ENCODE results near the gene RARG.

DNA sequence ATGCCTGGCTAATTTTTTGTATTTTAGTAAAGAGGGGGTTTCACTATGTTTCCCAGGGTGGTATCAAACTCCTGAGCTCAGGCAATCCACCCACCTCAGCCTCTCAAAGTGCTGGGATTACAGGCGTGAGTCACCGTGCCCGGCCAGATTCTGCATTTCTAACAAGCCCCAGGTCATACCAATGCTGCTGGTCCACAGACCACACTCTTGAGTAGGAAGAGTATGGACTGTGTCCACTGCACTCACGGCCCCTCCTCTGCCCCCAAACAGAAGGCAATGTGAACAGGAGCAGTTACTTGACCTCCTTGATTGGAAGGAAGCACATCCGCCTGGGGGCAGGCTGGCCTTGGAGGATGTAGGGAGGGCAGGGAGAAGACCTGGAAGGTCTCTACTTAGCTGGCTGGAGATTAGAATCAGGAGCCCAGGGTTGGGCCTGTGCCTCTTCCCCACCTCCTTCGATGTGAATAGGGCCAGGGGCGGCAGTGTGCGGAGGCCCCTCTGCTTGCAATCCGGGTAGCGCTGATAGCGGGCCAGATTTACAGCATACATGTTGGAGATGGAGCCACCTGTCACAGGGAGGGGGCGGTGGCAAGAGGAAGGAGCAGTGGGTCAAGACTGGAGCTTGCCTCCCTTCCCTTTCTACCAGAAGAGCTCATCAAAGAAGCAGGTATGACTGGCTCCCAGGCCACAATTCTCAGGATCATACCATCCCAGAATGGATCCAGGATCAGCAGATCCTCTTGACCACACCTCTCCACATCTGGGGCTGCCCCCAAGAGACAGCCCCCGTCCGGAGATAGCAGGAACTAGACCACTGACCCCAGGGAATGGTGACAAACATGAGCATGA is 60.9 kb downstream of the RARG start:
- TF ChIP-seq, protein P1, sequence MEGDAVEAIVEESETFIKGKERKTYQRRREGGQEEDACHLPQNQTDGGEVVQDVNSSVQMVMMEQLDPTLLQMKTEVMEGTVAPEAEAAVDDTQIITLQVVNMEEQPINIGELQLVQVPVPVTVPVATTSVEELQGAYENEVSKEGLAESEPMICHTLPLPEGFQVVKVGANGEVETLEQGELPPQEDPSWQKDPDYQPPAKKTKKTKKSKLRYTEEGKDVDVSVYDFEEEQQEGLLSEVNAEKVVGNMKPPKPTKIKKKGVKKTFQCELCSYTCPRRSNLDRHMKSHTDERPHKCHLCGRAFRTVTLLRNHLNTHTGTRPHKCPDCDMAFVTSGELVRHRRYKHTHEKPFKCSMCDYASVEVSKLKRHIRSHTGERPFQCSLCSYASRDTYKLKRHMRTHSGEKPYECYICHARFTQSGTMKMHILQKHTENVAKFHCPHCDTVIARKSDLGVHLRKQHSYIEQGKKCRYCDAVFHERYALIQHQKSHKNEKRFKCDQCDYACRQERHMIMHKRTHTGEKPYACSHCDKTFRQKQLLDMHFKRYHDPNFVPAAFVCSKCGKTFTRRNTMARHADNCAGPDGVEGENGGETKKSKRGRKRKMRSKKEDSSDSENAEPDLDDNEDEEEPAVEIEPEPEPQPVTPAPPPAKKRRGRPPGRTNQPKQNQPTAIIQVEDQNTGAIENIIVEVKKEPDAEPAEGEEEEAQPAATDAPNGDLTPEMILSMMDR (conservative IDR thresholded peaks at IDR 0.05; ENCODE audit: low read depth, low read length) = no peak
- no peak for TF ChIP-seq EZH2 (IDR thresholded peaks at IDR 0.05; ENCODE audit: low read length, unreplicated experiment)
- no peak for TF ChIP-seq EZH2phosphoT487 (IDR thresholded peaks at IDR 0.05; ENCODE audit: borderline replicate concordance, low read length)

Data from PC-3 (cell line).